ENCODE measurements around the gene ADAMTSL4. TPM values are rescaled to one million over a fixed set of nuclear protein-coding genes. Genes with fewer than 3 reads are reported as not detected.

ADAMTSL4 gene
- total RNA-seq, 1 experiment from 2014 or later: 4.3 TPM

- ATAC-seq (peak; percentile 98), DNase-seq (ENCODE audit: low read depth, low spot score) (peak; percentile 87)
- Histone ChIP-seq H3K9me3 (ENCODE audit: control insufficient read depth in 1 of 2, insufficient read depth in 1 of 2, low read depth in 1 of 2, low read length in 2 of 2) (no peaks in the 10 kb centered on the region), H3K4me2 (ENCODE audit: low read length) (peak within 1 kb of the TSS; percentile 87), H2AFZ (ENCODE audit: low read depth, low read length, poor library complexity, severe bottlenecking) (peak within 1 kb of the TSS; percentile 88), H3K9me2 (ENCODE audit: insufficient read depth) (no peaks in the 10 kb centered on the region), H3K36me3 (ENCODE audit: control insufficient read depth in 1 of 2, insufficient read depth in 2 of 2, low read length in 2 of 2) (no peaks in the 10 kb centered on the region), H3K9ac (ENCODE audit: low read length) (peak within 1 kb of the TSS; percentile 64), H3K27ac (ENCODE audit: low read depth, low read length) (peak within 1 kb of the TSS; percentile 56), H3K79me2 (ENCODE audit: insufficient read depth, low read length) (no peaks in the 10 kb centered on the region), H3K4me3 (replicated peaks in 1 of 2; ENCODE audit: low read depth in 1 of 2, low read length in 2 of 2) (peak within 1 kb of the TSS; percentile 63 to 67), H3K4me1 (ENCODE audit: control insufficient read depth in 1 of 2, insufficient read depth in 2 of 2, low read length in 2 of 2) (peaks cover 10 to 23% of the 10 kb centered on the region in 2 experiments), H3K27me3 (ENCODE audit: insufficient read depth, low read length) (no peaks in the 10 kb centered on the region), H4K20me1 (ENCODE audit: insufficient read depth) (no peaks in the 10 kb centered on the region)
- TF ChIP-seq POLR2A (IDR thresholded peaks at IDR 0.05; ENCODE audit: borderline replicate concordance, extremely low read depth, insufficient read depth, insufficient read length): peak; percentile 45
- TF ChIP-seq ATF3 (IDR thresholded peaks at IDR 0.05): no peak
- no peak; the same call in none of the 2 replicates for TF ChIP-seq SP1 (IDR thresholded peaks at IDR 0.05; ENCODE audit: low read depth)
- TF ChIP-seq SRF (IDR thresholded peaks at IDR 0.05; ENCODE audit: low read depth): no peak
- peak; percentile 81; the same call in 1 of the 2 replicates for TF ChIP-seq ZFX (IDR thresholded peaks at IDR 0.05)
- TF ChIP-seq EGR1 (IDR thresholded peaks at IDR 0.05; ENCODE audit: low read depth): no peak
- no peak for TF ChIP-seq FOSL1 (IDR thresholded peaks at IDR 0.05; ENCODE audit: low read depth)
- TF ChIP-seq SIN3A (IDR thresholded peaks at IDR 0.05; ENCODE audit: low read depth): no peak
- no peak for TF ChIP-seq ELF1 (IDR thresholded peaks at IDR 0.05; ENCODE audit: borderline replicate concordance, low read depth)
- no peak for TF ChIP-seq EZH2phosphoT487 (IDR thresholded peaks at IDR 0.05; ENCODE audit: borderline replicate concordance)
- peak; percentile 68 for TF ChIP-seq POLR2AphosphoS5 (IDR thresholded peaks at IDR 0.05; ENCODE audit: low read depth, low read length)
- TF ChIP-seq REST (IDR thresholded peaks at IDR 0.05; ENCODE audit: low read depth): no peak
- peak; percentile 74; the same call in 1 of the 2 replicates for TF ChIP-seq MAX (IDR thresholded peaks at IDR 0.05)
- no peak for TF ChIP-seq CBX3 (IDR thresholded peaks at IDR 0.05; ENCODE audit: low read depth)
- no peak for TF ChIP-seq YY1 (IDR thresholded peaks at IDR 0.05; ENCODE audit: extremely low read depth, insufficient replicate concordance, low read depth, low read length)
- no peak for TF ChIP-seq CTCF (IDR thresholded peaks at IDR 0.05 in 2 of 3, conservative IDR thresholded peaks at IDR 0.05 in 1 of 3; ENCODE audit: borderline replicate concordance in 1 of 3, insufficient read depth in 1 of 3, low read depth in 2 of 3, low read length in 2 of 3)
- no peak for TF ChIP-seq RAD21 (IDR thresholded peaks at IDR 0.05; ENCODE audit: low read depth)
- TF ChIP-seq CEBPB (IDR thresholded peaks at IDR 0.05; ENCODE audit: low read depth): no peak
- TF ChIP-seq TCF7L2 (IDR thresholded peaks at IDR 0.05; ENCODE audit: borderline replicate concordance, extremely low read depth, insufficient read depth, insufficient read length): peak; percentile 97
- intact Hi-C loops (cut with micrococcal nuclease): no loop called here
- BruUV-seq (replicated peaks): no TSS peak
- ChIA-PET CTCF (interaction anchor here (0.6 to 2.3 kb wide), 6 partner anchors 12 to 480 kb away, joined by 3 to 19 read pairs (median 5); no protein-coding TSS in a partner anchor), POLR2A (interaction anchor here (1.1 to 1.8 kb wide), 3 partner anchors 11 to 17 kb away, joined by 4 to 5 read pairs (median 4); no protein-coding TSS in a partner anchor), RAD21 (ENCODE audit: low non-redundant PET in 1 of 2, low total read pairs in 2 of 2, uncharacterized antibody in 2 of 2, unreplicated experiment in 2 of 2) (no interaction called here)
These were observed 33.7 kb upstream of the ADAMTSL4 start, which contains the start of gene FALEC for GRCh38 chr1:150515328-150516049. FALEC (plus strand) TSS chr1:150515752.
